ENCODE results near the gene ZBED4. TPM values are rescaled to one million over a fixed set of nuclear protein-coding genes. Genes with fewer than 3 reads are reported as not detected.

Gene ZBED4
- total RNA-seq, 4 donors from 2014 or later: 14.9 to 24.0 (median 20.9) TPM

DNA sequence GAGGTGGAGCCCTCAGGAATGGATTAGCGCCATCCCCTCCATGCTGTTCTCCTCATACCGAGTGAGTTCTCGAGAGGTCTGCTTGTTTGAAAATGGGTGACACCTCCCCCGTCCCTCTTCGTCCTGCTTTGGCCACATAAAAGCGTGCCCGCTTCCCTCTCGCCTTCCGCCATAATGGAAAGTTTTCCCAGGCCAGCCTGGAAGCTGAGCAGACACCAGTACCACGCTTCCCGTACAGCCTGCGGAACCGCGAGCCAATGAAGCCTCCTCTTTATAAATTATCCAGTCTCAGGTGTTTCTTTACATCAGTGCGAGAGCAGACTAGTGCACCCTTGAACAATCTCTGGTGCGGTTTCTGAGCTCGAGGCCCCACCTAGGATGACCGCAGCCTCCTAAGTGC, 51.8 kb downstream of the ZBED4 start:
- H3K9me3 ChIP-seq: no peaks in the 10 kb centered on the region
- H3K36me3 ChIP-seq: peaks cover 0 to 61% (median 0%) of the 10 kb centered on the region in 3 donors
- no peaks in the 10 kb centered on the region for H3K4me1 ChIP-seq
- TF ChIP-seq POLR2A (IDR thresholded peaks at IDR 0.05): no peak
- TF ChIP-seq, protein P1, sequence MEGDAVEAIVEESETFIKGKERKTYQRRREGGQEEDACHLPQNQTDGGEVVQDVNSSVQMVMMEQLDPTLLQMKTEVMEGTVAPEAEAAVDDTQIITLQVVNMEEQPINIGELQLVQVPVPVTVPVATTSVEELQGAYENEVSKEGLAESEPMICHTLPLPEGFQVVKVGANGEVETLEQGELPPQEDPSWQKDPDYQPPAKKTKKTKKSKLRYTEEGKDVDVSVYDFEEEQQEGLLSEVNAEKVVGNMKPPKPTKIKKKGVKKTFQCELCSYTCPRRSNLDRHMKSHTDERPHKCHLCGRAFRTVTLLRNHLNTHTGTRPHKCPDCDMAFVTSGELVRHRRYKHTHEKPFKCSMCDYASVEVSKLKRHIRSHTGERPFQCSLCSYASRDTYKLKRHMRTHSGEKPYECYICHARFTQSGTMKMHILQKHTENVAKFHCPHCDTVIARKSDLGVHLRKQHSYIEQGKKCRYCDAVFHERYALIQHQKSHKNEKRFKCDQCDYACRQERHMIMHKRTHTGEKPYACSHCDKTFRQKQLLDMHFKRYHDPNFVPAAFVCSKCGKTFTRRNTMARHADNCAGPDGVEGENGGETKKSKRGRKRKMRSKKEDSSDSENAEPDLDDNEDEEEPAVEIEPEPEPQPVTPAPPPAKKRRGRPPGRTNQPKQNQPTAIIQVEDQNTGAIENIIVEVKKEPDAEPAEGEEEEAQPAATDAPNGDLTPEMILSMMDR (IDR thresholded peaks at IDR 0.05): no peak
- no peak overlapping the region for H3K27ac ChIP-seq
- H3K27me3 ChIP-seq: no peaks in the 10 kb centered on the region
- no peak overlapping the region for H3K4me3 ChIP-seq
- DNase-seq: no peak

- H3K36me3 ChIP-seq: peaks cover 0 to 66% (median 0%) of the 10 kb centered on the region in 3 donors
- DNase-seq: no peak
These were observed 52.6 kb downstream of the ZBED4 start for GRCh38 chr22:49906071-49906798.

DNA sequence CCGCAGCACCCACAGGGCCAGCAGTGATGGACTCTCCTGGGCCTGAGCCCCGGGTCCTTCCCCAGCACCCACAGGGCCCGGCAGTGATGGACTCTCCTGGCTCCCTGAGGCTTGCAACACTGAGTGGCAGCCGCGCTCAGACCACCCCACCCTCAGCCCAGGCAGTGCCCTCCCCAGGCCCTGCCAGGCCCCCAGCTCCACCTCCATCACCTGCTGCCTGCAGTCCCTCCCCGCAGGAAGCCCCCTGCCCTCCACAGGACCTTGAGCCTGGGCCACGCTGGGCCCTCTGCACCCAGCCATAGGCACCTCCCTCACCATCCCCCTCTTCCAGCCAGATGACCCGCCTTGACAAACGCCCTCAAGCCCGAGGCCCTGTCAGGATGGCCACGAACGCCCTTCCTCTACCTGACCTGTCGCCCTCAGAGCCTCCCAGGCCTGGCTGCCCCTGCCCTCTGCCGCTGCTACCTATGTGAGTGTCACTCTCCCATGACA, 53.2 kb downstream of the ZBED4 start:
- DNase-seq: no peak
- Histone ChIP-seq H3K4me3 (no peak overlapping the region), H3K36me3 (peaks cover 0 to 66% (median 0%) of the 10 kb centered on the region in 3 donors), H3K4me1 (no peaks in the 10 kb centered on the region), H3K27ac (no peak overlapping the region), H3K27me3 (no peaks in the 10 kb centered on the region), H3K9me3 (no peaks in the 10 kb centered on the region)
- TF ChIP-seq POLR2A (IDR thresholded peaks at IDR 0.05): no peak
- TF ChIP-seq, protein P1 (IDR thresholded peaks at IDR 0.05): no peak

More at GRCh38 chr22:49906071-49906798, 52.6 kb downstream of the ZBED4 start:
- Histone ChIP-seq H3K9me3 (no peaks in the 10 kb centered on the region), H3K27me3 (no peaks in the 10 kb centered on the region), H3K27ac (no peak overlapping the region), H3K4me1 (no peaks in the 10 kb centered on the region), H3K4me3 (no peak overlapping the region)
- no peak for TF ChIP-seq POLR2A (IDR thresholded peaks at IDR 0.05)
- TF ChIP-seq, protein P1 (IDR thresholded peaks at IDR 0.05): no peak

GRCh38 chr22:49907807-49908206, 54.2 kb downstream of the ZBED4 start:
- Histone ChIP-seq H3K4me3 (no peak overlapping the region), H3K9me3 (no peaks in the 10 kb centered on the region), H3K36me3 (peaks cover 0 to 71% (median 0%) of the 10 kb centered on the region in 3 donors), H3K27ac (no peak overlapping the region), H3K4me1 (no peaks in the 10 kb centered on the region), H3K27me3 (no peaks in the 10 kb centered on the region)
- no peak for DNase-seq
- TF ChIP-seq, protein P1 (IDR thresholded peaks at IDR 0.05): no peak
- TF ChIP-seq POLR2A (IDR thresholded peaks at IDR 0.05): no peak

DNA sequence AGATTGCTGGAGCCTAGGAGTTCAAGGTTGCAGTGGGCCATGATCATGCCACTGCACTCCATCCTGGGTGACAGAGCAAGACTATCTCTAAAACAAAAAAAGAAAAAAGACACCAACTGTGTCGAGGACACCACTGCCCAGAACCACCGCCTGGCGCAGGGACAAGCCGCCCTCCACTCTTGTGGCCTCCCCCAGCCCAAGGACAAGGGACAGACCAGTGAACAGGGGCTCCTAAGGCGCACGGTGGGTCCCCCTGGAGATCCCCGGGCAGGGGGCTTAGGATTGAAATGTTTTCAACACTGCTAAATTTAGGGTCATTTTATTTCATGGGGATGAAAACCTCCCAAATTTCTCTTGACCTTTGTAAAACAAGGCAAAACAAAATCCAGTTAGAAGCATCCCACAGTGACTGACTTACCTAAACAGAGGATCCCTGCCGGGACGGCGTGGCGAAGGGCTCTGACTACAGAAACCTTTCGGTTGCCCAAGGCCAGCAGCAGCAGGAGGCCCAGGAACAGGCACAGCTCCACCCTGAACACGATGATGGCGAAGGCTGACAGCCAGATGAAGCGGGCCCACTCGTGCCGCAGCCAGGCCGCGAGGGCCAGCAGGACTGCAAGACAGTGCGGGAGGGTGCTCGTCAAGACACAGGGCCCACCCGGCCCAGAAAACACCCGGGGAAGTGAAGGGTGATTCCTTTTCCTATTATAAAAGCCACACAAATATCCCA, 56.0 kb downstream of the ZBED4 start:
- no peaks in the 10 kb centered on the region for H3K27me3 ChIP-seq
- peaks cover 0 to 61% (median 0%) of the 10 kb centered on the region in 3 donors for H3K36me3 ChIP-seq
- no peaks in the 10 kb centered on the region for H3K4me1 ChIP-seq
- no peak overlapping the region for H3K4me3 ChIP-seq
- H3K27ac ChIP-seq: no peak overlapping the region
- H3K9me3 ChIP-seq: no peaks in the 10 kb centered on the region
- TF ChIP-seq, protein P1 (IDR thresholded peaks at IDR 0.05): no peak
- no peak for TF ChIP-seq POLR2A (IDR thresholded peaks at IDR 0.05)
- DNase-seq: peak in 1 of 3 donors; percentile 42

Measured in Peyer's patch (tissue), 4 donors.